EH (cell line): ENCODE results near the gene ITPRID2.

Experiments
- DNase-seq: peaks from one replicate; pipeline ENCODE4 v3.0.0-alpha.2; 2015; ENCODE audit warnings: low read depth

The ITPRID2 gene

GRCh38 chr2:181882246-181883020, 9.1 kb upstream of the ITPRID2 start:
- DNase-seq, result no peak

- DNase-seq, result no peak
These were observed 6.9 kb upstream of the ITPRID2 start for GRCh38 chr2:181884601-181885000.

- DNase-seq, result no peak
These were observed 6.4 kb upstream of the ITPRID2 start for GRCh38 chr2:181885096-181885495.

DNA sequence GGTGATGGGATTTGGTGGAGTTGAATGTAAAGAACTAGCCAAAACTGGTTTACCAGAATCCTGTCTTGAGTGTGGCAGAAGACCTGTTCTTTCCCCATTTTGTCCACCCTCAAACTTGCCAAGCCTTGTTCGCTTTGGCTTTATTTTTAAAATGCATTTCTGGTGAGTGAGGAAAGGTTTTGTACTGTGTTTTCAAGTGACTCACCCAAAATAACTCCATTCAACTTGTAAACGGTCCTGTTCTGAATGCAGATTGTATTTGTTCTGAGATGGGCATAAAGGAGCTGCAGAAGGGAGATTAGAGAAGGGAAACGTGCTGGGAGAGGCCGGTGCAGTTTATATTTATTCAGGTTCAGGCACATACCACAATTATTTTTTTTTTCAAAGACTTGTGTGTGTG, 5.3 kb upstream of the ITPRID2 start:
- peak; percentile 34 for DNase-seq

DNA sequence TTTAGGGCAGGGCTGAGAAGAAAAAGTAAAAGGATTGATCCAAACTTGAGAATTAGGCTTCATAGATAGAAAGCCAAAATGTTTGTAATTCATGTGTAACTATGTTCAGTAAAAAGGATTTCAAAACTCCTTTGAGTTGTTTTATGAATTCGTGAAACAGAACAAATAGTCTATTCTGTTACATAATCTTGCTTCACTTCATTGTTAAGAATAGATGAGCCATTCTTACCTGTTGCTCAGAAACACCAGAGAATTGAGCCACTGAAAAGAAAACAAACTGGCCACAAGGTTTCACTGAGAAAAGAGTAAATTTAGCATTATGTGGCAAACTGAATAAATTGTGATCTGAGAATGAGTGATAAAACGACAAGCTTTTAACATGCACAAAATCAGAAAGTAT, 4.5 kb upstream of the ITPRID2 start:
- DNase-seq, result no peak

DNA sequence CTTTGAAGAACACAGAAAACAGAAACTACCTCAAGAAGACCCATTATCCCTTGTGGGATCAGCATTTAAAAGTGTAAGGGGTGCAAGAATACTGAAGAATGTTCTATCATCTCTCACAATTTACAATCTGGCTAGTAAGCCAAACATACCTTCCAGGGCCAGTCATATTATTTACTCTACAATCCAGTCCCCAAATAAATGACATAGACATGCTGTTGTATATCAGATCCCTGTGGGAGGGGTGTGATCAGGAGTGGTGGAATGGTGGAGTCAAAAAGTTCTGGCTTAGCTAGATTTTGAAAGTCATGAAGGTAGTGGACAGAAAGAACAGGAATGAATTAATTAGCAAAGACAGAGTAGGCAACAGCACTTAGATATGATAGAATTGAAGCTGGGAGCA, 1.8 kb upstream of the ITPRID2 start:
- no peak for DNase-seq

DNA sequence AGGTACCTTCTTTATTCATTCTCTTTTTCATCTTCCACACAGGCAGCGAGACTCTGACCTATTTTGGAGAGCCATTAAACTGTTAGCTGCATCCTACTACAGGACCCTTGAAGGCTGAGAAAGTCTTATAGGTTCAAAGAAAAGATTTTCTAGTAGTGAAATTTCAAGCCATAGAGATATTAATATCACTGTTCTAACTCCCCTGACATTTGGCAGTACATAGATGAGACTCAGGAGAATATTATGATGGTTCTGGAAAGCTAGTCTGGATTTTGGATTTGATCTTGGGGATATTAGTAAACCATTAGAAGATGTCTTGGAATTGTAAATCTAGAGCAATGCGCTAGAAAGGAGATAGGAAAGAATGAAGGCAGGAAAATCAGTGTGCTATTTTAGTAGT, 1.3 kb upstream of the ITPRID2 start:
- DNase-seq, result no peak

DNA sequence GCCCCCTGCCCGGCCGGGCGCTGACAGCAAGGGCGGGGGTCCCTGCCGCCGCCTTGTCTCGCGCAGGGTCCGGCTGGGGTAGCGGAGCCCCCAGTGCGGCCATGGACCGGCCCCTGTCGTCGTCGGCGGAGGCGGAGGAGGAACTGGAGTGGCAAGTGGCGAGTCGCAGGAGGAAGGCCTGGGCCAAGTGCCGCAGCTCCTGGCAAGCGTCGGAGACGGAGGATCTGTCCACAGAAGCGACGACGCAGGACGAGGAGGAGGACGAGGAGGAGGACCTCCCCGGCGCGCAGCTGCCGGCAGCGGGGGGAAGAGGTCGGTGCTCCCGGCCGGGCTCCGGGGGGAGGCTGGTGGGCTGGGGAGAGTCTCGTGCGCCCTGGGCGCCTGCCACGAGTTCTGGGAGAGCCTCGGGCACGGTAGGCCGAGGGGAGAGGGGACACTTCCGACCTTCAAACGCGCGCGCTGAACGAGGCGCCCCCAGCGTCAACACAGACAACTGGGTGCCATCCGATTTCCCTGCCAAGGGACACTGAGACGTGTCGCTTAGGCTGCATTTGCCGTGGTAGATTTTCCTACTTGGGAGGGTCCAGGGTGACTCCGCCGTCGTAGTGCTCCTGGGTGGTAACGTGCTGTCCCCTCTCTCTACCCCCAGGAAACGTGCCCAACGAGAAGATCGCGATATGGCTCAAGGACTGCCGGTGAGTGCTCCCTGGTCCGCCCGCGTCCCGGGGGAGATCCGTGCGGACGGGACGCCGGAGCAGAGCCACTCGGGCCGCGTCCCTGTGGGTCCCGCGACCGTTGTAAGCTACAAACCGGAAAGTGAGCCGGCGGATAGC, 652 bp downstream of the ITPRID2 start:
- DNase-seq, result peak; percentile 80

- peak; percentile 74 for DNase-seq
These were observed 1.4 kb downstream of the ITPRID2 start for GRCh38 chr2:181892799-181893435.

- no peak for DNase-seq
These were observed 2.9 kb downstream of the ITPRID2 start for GRCh38 chr2:181894381-181894780.

DNA sequence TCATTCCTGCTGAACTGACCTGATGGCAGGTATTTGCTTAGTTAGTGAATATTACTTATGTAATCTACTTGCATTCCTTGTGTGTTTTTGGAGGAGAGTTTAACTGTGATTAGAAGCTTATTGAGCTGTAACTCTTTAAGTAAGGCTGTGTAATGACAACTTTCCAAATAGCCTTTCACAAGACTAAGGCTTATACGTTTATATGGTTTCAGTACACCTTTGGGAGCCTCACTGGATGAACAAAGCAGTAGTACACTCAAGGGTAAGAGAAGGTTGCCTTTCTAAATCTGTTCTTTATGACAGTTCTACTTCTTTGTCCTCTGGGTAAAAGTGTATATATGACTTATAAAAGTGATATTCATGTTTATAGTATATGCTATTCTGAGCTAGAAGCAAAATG, 4.3 kb downstream of the ITPRID2 start:
- no peak for DNase-seq

DNA sequence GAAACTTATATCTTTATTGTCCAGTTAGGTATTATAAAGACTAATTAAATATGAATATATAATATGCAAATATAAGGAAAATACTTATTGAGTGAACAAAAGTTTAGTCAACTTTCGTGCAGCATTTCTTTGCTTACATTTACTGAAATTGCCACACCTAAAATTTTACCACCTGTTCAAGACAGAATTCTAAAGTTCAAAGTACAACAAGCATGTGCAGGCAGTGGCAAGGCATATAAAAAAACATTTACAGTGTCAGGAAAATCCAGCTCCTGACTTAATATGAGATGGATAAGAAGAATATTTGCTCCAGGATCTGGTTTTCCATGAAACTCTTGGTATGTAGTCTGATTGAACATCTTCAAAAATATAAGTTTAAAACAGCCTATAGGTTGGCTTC, 4.8 kb downstream of the ITPRID2 start:
- no peak for DNase-seq

- no peak for DNase-seq
These were observed 8.6 kb downstream of the ITPRID2 start for GRCh38 chr2:181900007-181900651.

DNA sequence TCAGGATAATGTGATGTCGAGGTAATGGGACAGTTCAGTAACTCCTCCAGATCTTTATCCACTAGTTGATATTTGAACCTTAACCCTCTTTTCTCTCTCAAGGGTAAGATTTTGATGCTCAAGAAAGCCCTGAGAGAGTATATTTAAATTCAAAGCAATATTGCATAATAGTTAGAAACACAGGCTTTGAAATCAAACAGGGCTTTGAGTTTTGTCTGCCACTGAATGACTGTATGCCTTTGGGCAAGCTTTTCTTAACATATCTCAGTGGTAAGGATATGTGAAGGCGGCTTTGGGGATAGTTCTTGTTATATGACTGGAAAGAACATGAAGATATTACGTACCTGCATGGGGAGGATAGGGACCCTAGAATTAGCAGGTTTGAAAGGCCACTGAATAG, 11.1 kb downstream of the ITPRID2 start:
- DNase-seq, result peak; percentile 11

GRCh38 chr2:181904022-181904632, 12.6 kb downstream of the ITPRID2 start:
- DNase-seq, result peak; percentile 48

GRCh38 chr2:181907057-181907456, 15.5 kb downstream of the ITPRID2 start:
- no peak for DNase-seq

DNA sequence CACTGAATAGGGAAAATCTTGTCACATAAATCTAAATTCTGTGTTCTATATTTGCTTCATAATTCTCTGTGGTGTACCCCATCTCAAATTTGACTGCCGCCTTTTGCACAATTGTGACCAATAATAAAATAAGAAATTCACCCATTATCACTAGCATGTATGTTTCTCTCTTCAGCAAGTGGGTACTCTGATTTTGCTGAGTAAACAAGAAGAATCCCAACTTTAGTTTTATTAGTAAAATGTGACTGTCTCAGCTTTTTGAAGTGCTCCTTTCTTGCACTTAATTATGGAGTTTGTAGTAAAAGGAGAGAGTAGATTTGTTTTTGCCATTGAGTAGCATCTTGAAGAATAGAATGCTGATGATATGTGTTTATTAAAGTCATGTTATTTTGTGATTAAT, 16.1 kb downstream of the ITPRID2 start:
- no peak for DNase-seq

DNA sequence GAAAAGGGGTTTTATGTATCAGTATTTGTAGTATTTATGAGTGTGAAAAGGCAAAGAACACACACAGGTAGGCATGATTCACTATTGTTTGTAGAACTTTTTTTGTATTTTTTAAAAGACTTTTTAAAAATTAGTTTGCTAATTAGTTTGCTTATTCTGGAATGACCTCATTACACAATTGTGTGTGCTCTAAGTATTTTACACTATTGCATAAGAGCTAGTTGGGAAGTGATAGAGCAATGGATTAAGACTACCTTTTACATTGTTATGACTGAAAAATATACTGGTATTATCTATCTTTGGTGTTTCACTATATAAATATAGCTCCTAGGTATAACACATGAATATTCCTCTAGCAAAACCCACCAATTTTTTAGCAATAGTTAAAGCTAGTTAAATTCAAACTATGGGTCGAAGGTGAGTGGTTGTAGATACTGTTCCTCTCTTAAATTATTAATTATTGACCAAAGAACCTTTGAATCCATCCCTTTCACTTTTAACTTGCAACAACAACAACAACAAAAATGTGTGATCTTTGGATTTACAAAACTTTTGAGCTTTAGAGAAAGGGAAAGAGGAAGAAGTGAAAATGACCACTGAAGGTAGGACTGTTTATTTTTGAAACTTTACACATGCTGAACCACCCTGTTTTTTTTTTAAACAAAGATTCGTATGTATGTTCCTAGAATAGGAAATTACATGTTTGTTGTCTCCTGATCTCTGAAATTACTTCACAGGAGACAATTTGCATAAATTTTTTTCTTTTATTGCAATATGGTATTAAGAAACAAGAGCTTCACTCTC, 18.7 kb downstream of the ITPRID2 start:
- DNase-seq, result no peak

GRCh38 chr2:181911830-181912229, 20.3 kb downstream of the ITPRID2 start:
- no peak for DNase-seq

DNA sequence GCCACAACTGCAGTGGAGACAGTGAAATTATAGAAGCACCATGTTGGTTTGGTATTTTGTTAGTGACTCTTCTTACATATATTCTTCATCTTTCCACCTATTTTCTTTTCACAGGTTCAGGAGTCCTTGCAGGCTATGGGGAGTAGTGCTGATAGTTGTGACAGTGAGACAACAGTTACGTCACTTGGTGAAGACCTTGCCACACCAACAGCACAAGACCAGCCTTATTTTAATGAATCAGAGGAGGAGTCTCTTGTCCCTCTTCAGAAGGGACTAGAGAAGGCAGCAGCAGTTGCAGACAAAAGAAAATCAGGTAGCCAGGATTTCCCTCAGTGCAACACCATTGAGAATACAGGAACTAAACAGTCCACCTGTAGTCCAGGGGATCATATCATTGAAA, 23.6 kb downstream of the ITPRID2 start:
- peak; percentile 15 for DNase-seq
